ENCODE data around the gene PDZD2.

- TF ChIP-seq CTCF (IDR thresholded peaks at IDR 0.05; ENCODE audit: poor library complexity): no peak
- no peak for TF ChIP-seq EZH2 (IDR thresholded peaks at IDR 0.05; ENCODE audit: borderline replicate concordance)
- TF ChIP-seq EZH2phosphoT487 (IDR thresholded peaks at IDR 0.05; ENCODE audit: low read depth, severe bottlenecking, unreplicated experiment): no peak
Measured at GRCh38 chr5:32031089-32031488, 392.2 kb downstream of the PDZD2 start.

Data from hepatocyte (in vitro differentiated cells).